Measurements from ENCODE around the gene GAS7.

DNA sequence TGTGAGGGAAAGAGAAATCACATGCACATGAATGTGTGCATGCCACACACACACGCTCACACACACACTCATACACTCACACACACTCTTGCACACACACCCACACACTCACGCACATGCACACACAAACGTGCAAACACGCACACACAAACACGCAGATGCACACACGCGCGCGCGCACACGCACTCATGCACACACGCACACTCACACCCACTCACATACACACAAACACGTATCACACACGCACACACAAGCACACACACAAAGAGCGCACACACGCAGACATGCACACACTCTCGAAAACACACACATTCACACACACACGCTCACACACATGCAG, 72.2 kb downstream of the GAS7 start:
- TF ChIP-seq MYC (IDR thresholded peaks at IDR 0.05; ENCODE audit: insufficient read depth, insufficient read length, insufficient replicate concordance, low read length, severe bottlenecking) = no peak
- no peak for TF ChIP-seq KDM1A (IDR thresholded peaks at IDR 0.05; ENCODE audit: borderline replicate concordance)
- no peak for TF ChIP-seq CEBPB (IDR thresholded peaks at IDR 0.05; ENCODE audit: borderline replicate concordance in 1 of 2, low read depth in 2 of 2, low read length in 2 of 2)
- TF ChIP-seq, protein P1, sequence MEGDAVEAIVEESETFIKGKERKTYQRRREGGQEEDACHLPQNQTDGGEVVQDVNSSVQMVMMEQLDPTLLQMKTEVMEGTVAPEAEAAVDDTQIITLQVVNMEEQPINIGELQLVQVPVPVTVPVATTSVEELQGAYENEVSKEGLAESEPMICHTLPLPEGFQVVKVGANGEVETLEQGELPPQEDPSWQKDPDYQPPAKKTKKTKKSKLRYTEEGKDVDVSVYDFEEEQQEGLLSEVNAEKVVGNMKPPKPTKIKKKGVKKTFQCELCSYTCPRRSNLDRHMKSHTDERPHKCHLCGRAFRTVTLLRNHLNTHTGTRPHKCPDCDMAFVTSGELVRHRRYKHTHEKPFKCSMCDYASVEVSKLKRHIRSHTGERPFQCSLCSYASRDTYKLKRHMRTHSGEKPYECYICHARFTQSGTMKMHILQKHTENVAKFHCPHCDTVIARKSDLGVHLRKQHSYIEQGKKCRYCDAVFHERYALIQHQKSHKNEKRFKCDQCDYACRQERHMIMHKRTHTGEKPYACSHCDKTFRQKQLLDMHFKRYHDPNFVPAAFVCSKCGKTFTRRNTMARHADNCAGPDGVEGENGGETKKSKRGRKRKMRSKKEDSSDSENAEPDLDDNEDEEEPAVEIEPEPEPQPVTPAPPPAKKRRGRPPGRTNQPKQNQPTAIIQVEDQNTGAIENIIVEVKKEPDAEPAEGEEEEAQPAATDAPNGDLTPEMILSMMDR (IDR thresholded peaks at IDR 0.05 in 2 of 3, conservative IDR thresholded peaks at IDR 0.05 in 1 of 3; ENCODE audit: control insufficient read depth in 2 of 3, extremely low read depth in 1 of 3, insufficient read depth in 1 of 3, low read depth in 3 of 3, low read length in 3 of 3) = no peak
- TF ChIP-seq MEF2A (IDR thresholded peaks at IDR 0.05; ENCODE audit: insufficient read depth, low read depth, low read length) = no peak
- no peak for TF ChIP-seq WRNIP1 (IDR thresholded peaks at IDR 0.05; ENCODE audit: borderline replicate concordance, low read depth, low read length)
- no peak for TF ChIP-seq EZH2 (IDR thresholded peaks at IDR 0.05; ENCODE audit: borderline replicate concordance, control insufficient read depth, low read depth, low read length)
- TF ChIP-seq SIN3A (IDR thresholded peaks at IDR 0.05; ENCODE audit: low read depth, low read length) = no peak
- TF ChIP-seq NFXL1 (IDR thresholded peaks at IDR 0.05; ENCODE audit: borderline replicate concordance) = no peak
- TF ChIP-seq ZZZ3 (IDR thresholded peaks at IDR 0.05; ENCODE audit: control insufficient read depth, insufficient read length, low read depth) = no peak
- no peak for TF ChIP-seq HCFC1 (IDR thresholded peaks at IDR 0.05; ENCODE audit: low read length)
- TF ChIP-seq, protein P2, sequence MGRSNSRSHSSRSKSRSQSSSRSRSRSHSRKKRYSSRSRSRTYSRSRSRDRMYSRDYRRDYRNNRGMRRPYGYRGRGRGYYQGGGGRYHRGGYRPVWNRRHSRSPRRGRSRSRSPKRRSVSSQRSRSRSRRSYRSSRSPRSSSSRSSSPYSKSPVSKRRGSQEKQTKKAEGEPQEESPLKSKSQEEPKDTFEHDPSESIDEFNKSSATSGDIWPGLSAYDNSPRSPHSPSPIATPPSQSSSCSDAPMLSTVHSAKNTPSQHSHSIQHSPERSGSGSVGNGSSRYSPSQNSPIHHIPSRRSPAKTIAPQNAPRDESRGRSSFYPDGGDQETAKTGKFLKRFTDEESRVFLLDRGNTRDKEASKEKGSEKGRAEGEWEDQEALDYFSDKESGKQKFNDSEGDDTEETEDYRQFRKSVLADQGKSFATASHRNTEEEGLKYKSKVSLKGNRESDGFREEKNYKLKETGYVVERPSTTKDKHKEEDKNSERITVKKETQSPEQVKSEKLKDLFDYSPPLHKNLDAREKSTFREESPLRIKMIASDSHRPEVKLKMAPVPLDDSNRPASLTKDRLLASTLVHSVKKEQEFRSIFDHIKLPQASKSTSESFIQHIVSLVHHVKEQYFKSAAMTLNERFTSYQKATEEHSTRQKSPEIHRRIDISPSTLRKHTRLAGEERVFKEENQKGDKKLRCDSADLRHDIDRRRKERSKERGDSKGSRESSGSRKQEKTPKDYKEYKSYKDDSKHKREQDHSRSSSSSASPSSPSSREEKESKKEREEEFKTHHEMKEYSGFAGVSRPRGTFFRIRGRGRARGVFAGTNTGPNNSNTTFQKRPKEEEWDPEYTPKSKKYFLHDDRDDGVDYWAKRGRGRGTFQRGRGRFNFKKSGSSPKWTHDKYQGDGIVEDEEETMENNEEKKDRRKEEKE (IDR thresholded peaks at IDR 0.05) = no peak
- TF ChIP-seq SMARCA5 (IDR thresholded peaks at IDR 0.05) = no peak
